Smooth muscle cell of the brain vasculature (primary cell): Measurements from ENCODE around the gene WHRN.

ENCODE experiments used
- DNase-seq: peaks from one replicate; pipeline ENCODE4 v3.0.0-alpha.2; 2012; ENCODE audit warnings: low read depth, low spot score

Gene WHRN

DNA sequence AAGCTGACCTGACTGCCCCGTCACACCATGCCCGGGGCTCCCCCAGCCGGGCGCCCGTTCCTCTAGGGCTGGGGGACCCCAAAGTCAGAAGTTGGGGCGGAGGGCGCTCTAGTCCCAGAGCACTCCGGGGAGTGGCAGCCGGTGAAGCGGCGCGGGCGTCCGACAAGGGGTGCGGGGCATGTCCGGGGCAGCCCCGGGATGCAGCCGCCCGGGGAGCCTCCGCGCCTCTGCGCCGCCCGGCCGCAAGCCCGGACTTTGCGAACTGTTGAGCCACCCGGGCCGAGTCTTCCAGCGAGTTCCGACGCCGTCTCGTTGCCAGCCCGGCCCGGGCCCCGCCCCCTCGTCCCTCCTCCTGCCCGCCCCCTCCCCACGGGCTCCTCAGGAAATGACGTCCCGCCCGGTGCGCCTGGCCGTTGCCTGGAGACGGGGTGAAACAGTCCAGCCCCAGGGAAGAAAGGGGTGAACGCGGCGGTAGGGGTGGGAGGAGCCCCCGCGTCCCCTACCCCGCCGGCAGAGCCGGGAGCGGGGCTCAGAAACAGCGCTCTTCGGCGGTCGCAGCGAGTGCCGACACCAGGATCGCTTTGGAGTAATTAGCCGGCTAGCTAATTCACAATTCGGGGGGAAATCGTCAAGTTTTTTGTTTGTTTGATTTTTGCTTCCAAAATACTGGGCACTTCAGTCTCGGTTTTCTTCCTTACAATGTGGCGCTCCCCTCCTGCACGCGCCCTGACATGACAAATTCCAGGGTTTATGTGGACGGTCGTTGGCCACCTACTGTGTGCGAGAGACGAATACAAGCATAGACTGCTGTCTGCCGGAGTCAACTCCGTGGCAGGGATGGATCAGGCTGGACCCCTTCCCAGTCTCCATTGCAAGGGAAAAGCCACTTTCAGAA lies at the start of gene WHRN:
TSS of gene WHRN (minus strand) at position 287 of the 895 bp plus-strand sequence. CDS start 672 bp downstream, outside the sequence.
- DNase-seq: peak; percentile 50

DNA sequence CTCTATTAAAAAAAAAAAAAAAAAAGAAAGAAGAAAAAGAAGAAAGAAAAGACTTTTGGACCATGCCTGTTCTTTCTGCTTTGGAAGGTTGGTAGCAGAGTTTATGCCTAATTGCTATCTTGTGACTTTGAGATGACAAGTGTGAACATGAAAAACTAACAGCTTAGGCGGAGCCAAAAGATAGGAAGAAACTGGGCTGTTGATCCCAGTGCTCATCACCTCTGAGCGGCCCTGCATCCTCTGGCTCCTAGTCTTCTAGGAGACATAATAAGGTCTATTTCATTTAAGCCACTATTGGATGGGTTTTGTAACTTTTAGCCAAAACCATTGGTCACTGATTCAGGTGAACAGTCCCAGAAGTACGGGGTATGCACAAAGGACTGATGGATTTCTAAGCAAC lies 47.9 kb upstream of the WHRN start:
- DNase-seq: no peak

DNA sequence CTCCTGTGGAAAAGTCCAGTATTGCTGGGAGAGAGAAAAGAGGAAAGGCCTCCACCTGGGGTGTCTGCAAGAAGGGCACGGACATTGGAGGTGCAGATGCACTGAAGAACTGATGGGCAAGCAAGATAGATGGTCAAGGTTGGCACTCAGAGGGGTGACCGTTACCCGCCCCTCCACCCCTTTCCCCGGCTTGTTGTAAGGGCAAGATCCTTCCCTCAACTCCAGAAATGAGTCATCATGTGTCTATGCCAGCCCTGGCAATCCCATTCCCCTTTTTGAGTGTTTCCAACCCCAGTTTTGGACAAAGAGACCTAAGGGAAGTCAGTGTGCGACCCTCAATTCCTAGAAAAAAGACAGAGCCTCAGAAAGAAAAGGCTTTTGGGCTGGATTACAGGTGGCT lies 47.4 kb upstream of the WHRN start:
- no peak for DNase-seq

DNA sequence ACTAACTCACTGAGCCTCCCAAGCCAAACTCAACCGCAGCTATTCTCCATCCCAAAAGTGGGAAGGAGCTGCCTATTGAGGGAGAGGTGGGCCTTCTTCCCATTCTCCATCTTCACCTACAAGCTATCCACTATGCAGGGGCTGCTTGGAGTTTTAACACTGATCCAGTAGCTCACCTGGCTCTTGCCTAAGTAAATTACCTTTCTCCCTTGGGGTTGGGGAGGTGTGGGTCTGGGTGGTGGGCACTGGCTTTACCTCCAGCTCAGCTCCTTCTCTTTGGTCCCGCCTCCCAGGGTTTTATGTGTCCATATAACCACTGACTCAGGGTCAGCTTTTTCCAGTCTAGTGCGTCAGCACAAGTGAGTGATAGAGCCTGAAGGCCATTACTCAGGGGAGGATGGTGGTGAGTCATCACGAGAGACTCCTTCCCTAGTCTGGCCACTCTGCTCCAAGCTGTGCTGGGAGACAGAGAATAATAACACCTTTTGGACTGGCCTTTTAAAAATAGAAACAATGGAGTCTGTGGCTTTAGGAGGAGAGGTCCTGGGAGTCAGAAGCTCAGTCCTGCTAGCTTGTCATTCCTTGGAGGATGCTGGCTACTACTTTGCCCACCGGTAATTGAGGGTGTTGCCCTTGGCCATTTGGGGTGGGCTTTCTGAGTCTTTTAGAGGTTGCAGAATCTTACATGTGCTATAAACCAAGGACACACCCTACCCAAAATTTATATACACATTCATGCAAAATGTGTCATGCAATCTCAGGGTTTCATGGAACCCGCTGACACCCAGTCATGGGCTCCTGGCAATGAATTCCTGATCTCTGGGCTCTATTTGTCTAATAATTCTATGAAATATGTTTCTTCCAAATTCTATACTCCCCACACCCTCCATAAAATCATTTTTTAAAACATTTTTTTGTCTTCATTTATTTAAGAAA lies 46.7 kb upstream of the WHRN start:
- DNase-seq: peak; percentile 84

DNA sequence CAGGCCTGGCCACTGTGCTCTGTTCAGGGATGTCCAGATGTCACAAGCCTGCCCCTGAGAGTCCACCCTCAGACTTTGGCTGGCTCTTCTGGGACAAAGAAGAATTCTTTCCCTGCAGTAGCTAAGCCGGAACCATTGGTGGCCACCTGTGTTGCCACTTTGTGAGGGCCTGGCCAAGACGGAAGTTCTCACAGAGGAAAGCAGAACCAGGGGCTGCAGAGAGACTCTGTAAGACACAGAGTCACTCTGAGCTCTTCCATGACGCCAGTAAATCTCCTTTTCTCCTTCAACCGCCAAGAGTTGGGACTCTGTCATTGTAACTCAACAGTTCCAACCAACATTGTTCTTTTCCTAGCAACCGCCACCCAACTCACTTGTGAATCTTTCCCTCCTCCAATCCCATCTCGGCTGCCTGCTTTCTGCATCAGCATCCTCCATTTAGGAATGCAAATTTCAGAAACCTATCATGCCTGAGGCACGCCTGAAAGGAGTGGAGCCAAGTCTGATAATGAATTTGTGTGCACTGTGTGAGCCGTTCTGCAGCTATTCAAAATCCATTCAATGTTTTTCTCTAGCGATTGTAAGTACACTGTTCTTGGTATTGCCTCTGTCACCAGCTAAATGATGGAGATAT lies 44.5 kb upstream of the WHRN start:
- no peak for DNase-seq

DNA sequence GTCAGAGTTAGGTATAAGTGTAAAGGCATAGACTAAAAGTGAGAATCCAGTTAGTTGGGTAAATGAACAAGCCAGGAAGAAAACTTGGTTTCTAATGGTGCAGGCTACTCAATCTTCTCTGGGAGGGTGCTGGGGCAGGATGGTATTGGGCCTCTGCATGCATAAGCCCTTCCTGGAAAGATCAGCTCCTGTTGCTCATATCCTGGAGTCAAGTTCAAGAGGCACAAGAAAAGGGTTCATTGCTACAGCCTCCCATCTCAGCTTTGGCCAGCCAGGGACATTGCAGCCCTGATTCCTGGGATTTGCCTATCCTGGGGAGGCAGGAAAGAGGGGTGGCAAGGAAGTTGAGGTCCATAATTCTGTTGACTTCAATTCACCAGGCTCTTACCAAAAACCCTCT lies 41.6 kb upstream of the WHRN start:
- no peak for DNase-seq

DNA sequence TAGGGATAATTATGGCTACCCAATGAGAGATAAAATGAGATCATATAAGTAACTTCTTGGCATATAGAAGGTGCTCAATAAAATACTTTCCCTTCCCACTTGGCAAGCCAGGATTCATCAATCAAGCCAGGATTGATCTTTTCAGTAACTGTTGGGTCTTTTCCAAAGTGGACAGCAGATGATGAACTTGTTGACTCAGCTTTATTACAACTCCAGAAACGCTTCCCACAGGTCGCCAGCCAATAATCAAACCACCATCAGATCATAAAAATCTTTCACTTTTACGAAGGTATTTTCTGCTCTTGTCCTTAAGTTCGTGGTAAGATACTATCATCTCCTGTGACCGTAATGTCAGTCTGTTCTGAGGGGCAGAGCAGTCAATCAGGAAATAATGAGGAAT lies 39.8 kb upstream of the WHRN start:
- DNase-seq: no peak

DNA sequence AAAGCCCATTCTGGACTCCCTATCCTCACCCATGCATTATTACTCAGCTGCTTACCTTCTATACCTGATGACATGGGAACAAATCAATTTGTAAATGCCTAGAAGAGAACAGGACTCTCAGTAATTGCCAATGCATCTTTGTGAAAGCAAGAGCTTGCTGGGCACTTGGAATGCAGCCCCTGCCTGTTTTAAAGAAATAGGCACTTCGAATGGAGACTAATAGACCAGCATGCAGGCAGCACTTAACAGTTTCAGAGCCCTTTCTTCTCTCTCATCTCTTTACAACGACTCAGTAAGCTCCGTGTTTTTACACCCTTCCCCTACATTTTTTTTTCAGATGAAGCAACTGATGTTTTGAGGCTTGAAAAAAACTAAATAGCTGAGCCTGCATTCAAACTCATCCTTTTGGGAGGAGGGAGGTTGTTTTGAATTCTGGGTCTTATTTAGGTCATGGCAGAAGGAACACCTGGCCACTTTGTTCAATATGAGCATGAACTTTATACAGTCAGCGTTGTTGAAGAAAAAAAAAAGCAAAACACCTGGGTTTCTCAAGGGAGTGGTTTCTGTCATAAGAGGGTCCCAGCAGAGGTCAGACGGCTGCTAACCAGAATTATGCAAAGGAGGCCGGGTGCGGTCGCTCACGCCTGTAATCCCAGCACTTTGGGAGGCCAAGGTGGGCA lies 34.6 kb upstream of the WHRN start:
- DNase-seq: no peak

DNA sequence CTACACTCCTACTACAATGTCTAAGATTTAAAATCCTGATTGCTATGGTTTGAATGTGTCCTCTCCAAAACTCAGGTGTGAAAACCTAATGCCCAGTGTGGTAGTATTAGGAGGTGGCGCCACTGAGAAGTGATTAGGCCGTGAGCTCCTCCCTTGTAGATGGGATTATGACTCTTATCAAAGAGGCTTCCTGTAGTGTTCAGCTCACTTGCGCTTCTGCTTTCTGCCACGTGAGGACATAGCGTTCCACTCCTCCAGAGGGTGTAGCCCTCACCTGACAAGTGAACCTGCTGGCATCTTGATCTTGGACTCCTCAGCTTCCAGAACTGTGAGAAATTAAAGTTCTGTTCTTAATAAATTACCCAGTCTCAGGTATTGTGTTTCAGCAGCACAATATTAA lies 33.0 kb upstream of the WHRN start:
- no peak for DNase-seq

DNA sequence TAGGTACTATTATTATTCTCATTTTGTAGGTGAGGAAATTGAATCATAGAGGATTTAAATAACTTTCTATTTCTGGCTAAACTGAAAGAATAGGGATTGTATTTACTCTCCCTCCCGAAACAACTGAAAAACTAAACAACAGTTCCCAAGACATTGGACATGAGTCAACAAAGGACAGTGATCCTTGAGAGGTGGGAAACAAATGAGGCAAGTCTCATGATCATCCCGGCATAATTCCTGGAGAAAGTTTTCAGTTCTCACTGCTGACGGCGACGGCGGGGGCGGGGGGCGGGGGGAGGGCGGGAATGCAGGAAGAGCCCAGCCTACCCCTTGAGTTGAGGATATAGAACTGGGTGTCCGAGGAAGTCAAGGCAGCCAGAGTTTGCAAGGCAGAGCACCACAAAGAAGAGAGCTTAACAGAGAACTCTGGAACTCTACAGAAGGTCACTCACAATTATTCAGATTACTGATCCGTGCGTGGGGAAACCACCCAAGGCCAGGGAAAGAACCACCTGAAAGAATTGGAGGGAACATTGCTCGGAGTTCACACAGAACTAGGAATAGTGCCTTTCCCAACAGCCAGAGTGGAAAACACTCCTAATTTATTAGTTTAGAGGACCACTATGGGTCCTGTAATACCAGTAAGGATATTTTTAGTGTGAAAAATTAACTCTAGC lies 27.4 kb upstream of the WHRN start:
- DNase-seq: no peak

DNA sequence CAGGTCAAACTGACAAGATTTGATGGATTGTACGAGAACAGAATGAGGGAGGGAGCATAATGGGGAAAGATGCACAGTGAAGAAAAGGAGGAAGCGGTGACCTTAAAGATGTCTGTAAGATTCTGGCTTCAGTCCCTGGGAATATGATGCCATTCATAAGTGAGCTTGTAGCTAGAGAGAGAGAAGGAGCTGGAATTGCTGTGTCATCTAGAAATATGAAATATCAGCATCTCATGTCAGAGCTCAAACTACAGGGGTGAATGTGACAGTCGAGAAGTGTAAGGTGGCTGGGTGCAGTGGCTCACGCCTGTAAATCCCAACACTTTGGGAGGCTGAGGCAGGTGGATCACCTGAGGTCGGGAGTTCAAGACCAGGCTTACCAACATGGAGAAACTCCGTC lies 24.0 kb upstream of the WHRN start:
- no peak for DNase-seq

DNA sequence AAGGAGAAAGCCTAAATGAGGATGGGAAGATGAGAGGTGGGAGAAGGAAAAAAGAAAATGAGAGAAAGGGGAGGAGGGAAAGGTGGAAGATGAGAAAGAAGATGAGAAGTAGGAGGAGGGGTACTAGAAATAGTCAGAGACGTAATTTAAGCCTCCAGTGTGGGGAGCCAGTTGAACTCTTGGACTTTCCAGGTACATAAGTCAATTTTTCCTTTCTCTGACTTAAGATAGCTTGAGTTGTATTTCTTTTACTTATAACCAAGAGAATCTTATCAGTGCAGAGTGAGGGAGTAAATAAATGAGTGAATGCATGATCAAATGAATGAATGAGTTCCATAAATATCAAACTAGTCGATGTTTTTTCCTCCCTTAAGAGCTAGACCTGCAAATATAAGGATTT lies 21.5 kb upstream of the WHRN start:
- DNase-seq: no peak

DNA sequence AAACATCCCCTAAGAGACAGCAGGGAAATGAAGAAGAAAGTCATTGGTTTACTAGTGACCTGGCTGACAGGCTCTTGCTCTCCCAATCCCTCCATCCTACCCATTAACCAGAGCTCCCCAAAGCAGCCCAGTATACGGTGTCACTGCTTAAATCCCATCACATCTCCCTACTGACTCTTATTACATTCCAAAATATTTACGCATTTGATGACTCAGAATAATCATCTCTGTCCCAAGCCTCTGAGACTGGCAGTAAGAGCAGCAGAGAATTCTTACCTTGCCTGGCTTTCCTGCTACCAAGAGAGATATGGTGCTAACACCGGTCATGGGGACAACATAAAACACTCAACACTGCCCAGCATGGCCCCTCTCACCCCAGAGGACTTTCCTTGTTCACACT lies 20.2 kb upstream of the WHRN start:
- DNase-seq: no peak

DNA sequence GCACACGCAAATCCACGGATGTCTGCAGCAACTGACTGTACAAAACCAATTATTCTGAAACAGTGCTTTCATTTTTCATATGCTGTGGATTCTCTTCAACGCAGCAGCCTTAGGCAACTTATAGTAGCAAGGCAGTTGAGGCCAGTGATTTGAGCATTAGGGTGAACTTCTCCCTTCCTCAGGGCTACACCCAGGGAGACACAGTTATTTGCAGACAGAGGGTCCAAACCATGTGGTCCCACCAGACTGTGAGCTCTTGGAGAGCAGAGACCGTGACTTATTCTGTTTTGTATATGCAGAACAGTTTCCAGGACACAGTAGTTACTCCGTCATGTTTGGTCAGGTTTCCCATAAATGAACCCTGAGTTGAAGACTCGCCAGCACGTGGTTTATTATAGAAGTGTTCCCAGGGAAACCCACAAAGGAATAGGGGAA lies 19.0 kb upstream of the WHRN start:
- no peak for DNase-seq

DNA sequence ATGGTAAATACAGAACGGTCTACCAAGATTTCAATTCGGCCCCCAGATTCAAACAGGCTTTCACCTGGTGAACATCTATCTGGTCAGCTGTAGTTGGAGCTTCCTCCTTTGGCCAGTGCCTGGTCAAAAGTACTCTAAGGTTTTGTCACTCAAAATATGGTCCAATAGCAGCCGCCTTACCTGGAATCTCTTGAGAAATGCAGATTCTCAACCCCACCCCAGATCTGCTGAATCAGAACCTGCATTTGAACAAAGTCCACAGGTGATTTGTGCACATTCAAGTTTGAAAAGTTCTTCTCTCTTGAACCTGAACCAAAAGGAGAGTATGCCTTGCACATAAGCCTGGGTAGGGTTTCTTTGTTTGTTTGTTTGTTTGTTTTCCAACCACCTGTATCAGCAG lies 17.6 kb upstream of the WHRN start:
- DNase-seq: no peak

DNA sequence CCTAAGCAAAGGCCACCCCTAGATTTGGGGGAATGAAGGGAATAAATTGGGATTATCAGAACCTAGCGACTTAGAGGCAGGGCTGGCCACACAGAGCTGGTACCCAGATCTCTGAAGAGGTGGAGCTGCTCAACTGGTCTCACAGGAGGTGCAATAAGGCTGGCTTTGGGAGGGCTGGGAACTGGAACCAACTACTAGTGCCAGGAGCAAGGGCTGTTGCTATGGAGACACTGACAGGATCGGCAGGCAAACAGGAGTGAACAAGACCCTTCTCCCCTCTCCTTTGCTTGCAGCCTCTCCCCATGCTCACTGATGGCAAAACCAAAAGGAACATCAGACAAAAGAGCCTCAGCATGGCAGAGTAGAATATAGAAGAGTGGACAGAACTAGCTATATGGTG lies 17.0 kb upstream of the WHRN start:
- DNase-seq: no peak

DNA sequence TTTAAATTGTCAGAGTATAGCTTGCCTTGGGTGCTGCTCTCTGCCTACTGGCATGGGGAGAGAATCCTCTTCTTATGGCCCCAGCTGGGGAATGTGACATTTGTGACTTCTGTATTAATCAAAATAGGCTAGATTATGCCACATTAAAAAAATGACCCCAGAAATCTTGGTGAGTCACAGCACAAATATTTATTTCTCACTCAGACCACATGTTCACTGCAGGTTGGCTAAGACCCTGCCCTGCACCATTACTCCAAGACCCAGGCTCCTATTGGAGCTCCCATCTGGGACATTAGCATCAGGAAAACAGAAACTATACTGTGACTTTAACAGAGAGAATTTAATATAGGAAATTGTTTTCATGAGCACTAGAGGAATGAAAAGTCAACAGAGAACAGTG lies 16.6 kb upstream of the WHRN start:
- DNase-seq: no peak

DNA sequence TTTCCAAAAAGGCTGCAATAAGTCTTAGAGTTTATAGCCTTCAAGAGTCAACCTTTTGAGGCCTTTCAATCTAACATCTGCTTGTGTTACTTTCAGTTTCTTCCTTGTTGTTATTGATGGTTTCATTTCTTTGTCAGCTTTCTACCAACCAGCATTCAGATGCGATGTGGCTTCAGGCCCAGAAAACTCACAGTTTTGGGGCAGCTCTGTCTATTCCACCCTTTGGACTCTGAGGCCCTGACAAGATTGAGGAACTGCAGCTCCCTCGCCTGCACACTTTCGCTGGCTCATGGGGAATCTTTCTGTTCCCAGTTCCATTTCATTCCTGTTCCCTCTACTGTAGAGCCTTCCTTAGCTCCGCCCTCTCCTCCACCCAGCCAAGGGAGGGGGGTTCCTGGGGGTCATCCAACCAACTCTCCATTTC lies 13.3 kb upstream of the WHRN start:
- no peak for DNase-seq

DNA sequence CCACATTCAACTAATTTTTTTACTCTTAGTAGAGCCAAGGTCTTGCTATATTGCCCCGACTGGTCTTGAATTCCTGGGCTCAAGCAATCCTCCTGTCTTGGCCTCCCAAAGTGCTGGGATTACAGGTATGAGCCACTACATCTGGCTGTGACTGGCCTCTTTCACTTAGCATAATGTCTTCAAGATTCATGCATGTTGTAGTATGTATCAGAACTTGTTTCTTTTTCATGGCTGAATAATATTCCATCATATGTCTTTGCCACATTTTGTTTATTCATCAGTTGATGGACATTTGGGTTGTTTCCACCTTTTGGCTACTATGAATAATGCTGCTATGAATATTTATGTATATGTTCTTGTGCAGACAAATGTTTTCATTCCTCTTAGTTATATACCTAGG lies 12.8 kb upstream of the WHRN start:
- no peak for DNase-seq

DNA sequence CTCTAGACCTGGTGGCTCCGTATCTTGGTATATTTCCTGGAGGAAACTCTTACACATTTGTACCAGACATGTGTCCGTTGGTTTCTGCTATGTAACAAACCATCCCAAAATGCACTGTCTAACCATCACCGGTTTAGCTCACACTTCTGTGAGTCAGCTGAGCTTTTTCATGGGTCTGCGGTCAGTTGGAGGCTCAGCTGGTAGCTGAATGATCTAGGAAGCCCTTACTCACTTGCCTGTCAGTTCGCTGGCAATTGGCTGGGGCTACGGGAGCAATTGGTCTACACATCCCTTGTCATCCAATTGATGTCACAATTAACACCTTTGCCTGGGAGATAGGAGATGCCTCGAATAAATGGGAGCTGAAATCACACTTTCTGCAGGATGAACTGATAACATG lies 11.6 kb upstream of the WHRN start:
- no peak for DNase-seq

DNA sequence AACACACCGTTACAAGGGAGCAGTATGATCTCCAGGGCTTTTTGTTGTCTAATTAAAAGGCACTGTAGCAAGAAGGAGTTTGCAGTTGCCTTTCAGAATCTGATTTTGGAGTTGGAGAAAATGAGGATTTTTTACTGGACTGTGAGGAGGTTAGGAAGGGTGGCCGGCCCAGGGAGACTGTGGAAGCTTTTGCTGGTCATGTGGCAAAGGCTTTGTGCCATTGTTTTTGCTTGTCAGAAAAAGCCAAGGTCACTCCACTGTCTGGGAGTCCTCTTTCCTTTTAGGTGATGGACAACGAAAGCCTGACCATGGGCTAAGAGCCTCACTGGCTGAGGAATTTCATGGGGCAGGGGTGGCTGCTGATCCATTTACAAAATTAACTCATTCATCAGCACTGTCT lies 10.3 kb upstream of the WHRN start:
- no peak for DNase-seq
